ENCODE data around the gene PPP5C.
"Not testable (repeated sequence)": the region's sequence is repeated elsewhere in the genome, so short reads cannot be mapped to it uniquely, and the experiment has no call there.

The PPP5C gene

DNA sequence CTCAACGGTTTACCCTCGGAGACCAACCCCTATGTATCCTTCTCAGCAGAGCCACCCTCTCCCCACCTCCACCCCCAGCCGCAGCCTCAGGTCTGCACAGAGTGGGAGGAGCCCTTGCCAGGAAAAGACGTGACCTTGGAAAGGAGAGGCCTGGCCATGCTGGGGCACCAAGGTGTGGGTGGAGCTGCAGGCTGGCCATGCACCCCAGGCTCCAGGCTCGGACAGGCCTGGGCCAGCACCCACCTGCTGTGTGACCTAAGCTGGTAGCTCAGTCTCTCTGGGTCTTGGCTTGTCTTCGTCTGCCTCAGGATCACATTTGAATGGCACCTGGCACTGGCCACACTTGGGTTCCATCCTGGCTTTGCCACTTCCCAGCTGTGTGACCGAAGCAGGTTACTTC is 37.0 kb downstream of the PPP5C start:
- DNase-seq: no peak

DNA sequence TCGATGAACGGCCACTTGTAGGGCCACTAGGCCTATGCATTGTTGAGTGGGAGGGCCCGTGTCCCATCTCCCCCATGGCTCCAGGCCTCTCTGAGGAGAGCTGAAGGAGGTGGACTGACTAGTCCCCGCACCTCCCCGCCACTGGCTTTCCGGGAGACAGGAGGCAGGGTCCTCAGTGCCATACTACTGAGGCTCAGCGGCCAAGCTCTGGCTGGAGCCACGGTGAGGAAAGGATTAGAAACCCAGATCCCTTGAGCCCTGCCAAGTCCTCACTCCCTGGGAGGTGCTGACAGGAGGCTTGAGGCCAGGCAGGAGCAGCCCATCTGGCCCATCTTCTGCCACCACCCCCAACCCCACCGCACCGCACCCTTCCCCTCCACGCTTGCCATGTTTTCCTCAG is 37.5 kb downstream of the PPP5C start:
- no peak for DNase-seq

- DNase-seq: no peak
Observed at GRCh38 chr19:46385636-46386035, 38.7 kb downstream of the PPP5C start.

- DNase-seq: no peak
Observed at GRCh38 chr19:46386151-46386550, 39.3 kb downstream of the PPP5C start.

GRCh38 chr19:46386996-46387712 is 40.3 kb downstream of the PPP5C start:
- no peak for DNase-seq

GRCh38 chr19:46387713-46388130 is 40.8 kb downstream of the PPP5C start:
- DNase-seq: no peak

DNA sequence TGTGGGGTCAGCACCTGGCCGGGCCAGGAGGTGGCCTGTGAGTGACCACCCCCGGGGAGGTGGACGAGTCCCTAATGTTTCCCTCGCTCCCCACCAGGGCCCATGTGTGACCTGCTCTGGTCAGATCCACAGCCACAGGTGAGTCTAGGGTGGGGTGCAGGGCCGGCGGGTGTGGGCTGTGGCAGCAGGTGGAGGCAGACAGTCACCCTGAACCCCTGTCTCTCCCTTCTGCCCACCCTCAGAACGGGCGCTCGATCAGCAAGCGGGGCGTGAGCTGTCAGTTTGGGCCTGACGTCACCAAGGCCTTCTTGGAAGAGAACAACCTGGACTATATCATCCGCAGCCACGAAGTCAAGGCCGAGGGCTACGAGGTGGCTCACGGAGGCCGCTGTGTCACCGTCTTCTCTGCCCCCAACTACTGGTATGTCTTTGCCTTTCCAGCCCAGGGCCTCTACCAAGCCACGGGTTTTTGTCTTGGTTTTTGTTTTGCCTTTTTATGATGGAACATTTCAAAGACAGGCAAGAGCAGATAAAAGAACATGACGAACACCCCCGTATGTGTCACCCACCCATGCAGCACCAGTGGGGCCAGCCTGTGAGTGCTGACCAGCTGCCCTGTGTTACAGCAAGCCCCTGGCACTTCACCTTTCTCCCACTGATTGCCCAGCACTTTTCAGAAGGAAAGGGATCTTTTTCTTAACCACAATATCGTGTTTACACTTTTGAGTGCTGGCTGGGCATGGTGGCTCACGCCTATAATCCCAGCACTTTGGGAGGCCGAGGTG is 41.6 kb downstream of the PPP5C start:
- DNase-seq: no peak

- DNase-seq: no peak
Observed at GRCh38 chr19:46390121-46390858, 43.4 kb downstream of the PPP5C start.

- DNase-seq: no peak
Observed at GRCh38 chr19:46390866-46391265, 44.0 kb downstream of the PPP5C start.

- DNase-seq: no peak
Observed at GRCh38 chr19:46391296-46392251, 44.7 kb downstream of the PPP5C start.

DNA sequence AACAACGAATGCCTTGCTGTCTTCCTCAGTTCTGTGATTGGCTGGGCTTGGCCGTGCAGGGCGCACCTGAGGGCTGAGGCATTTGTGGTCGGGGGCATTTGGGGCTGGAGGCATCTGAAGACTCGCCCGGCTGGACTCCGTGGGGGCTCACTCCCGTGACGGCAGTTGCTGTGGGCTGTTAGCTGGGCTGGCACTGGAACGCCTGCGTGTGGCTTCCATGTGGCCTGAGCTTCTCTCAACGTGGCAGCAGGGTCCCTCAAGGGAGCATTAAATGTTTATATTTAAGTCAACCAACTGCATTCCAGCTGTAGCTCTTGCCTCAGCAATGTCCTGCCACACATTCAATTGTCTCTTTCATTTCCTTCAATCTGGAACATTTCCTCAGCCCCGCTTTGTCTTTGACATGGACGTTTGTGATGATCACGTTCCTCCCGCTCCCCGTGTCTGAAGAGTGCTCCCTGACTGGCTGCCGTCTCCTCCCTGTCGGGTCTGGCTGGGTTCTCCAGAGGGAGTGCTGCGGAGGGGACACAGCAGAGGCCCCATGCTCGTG is 45.4 kb downstream of the PPP5C start:
- peak in 4 of 56 donors; percentile 5 to 30 (median 10) for DNase-seq

GRCh38 chr19:46392837-46393236 is 46.0 kb downstream of the PPP5C start:
- no peak for DNase-seq

GRCh38 chr19:46393456-46394401 is 46.8 kb downstream of the PPP5C start:
- DNase-seq: no peak

GRCh38 chr19:46394402-46394797 is 47.5 kb downstream of the PPP5C start:
- no peak for DNase-seq

GRCh38 chr19:46397801-46398479 is 51.1 kb downstream of the PPP5C start:
- not testable (repeated sequence) for DNase-seq

DNA sequence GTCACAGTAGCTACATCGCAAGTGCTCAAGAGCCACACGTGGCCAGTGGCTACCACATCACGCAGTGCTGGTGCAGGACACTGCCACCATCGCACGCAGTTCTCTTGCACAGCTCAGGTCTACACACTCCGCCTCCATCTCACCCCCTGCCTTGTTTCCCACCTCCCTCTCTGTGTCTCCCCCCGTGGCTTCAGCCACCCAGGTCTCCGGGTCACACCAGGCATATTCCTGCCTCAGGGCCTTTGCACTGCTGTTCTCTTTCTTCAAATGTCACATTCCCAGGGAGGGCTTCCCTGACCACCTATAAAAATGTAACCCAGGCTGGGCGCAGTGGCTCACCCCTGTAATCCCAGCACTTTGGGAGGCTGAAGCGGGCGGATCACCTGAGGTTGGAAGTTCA is 55.8 kb downstream of the PPP5C start:
- no peak for DNase-seq

DNA sequence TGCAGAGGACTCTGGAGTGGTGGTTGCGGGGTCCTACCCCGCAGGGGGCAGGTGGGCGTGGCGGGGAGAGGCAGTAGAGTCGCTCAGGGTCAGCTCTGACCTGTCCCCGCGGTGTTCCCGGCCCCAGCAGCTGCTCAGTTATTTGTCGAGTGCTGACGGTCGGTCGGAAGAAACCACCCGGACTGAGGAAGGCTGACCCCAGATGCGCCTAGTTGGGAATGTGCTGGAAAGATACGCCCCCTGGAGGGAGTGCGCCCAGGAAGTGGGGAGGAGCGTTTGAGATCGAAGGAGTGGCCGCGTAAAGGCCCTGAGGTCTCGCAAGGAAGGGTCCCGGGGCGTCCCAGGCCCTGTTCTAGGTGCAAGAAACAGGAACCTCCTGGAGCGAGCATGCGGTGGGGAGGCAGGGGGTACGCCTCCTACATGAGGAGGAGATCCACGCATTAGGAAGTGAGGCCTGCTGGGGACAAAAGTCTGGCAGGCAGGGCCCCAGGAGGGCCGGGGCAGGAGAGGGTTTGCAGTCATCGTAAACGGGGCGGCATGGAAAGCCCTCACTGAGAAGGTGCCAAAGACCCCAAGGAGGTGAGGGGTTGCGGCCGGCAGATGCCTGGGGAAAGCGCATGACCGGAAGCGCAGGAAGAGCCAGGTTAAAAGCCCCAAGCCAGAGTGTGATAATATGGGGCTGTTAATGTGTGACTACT is 57.3 kb downstream of the PPP5C start:
- peak in 16 of 56 donors; percentile 7 to 58 (median 17) for DNase-seq

All from nucleus accumbens (tissue), 56 donors.